BLaER1 (cell line): ENCODE measurements around the gene DCPS.
"Not testable (repeated sequence)": the region's sequence is repeated elsewhere in the genome, so short reads cannot be mapped to it uniquely, and the experiment has no call there.

Experiments
- H3K27ac ChIP-seq: shearing (Covaris generic); formaldehyde crosslinking; 2 replicates; pipeline ENCODE4 v1.8.1; 2022
- H3K27me3 ChIP-seq: shearing (Covaris generic); formaldehyde crosslinking; 2 replicates; pipeline ENCODE4 v1.8.1; 2022
- H3K36me3 ChIP-seq: shearing (Covaris generic); formaldehyde crosslinking; 2 replicates; pipeline ENCODE4 v1.8.1; 2022
- H3K4me1 ChIP-seq: shearing (Covaris generic); formaldehyde crosslinking; 2 replicates; pipeline ENCODE4 v1.8.1; 2022
- H3K4me2 ChIP-seq: shearing (Covaris generic); formaldehyde crosslinking; 2 replicates; pipeline ENCODE4 v1.8.1; 2022
- H3K4me3 ChIP-seq: shearing (Covaris generic); formaldehyde crosslinking; 2 replicates; pipeline ENCODE4 v1.8.1; 2022
- H3K9ac ChIP-seq: shearing (Covaris generic); formaldehyde crosslinking; 2 replicates; pipeline ENCODE4 v1.8.1; 2022
- H3K9me3 ChIP-seq: shearing (Covaris generic); formaldehyde crosslinking; 2 replicates; pipeline ENCODE4 v1.8.1; 2022
- H4K20me1 ChIP-seq: shearing (Covaris generic); formaldehyde crosslinking; 2 replicates; pipeline ENCODE4 v1.8.1; 2022
- Cebpa-rat ChIP-seq: shearing (Covaris generic); IDR thresholded peaks from 2 replicates; pipeline ENCODE4 v1.8.1; 2022

Gene DCPS

DNA sequence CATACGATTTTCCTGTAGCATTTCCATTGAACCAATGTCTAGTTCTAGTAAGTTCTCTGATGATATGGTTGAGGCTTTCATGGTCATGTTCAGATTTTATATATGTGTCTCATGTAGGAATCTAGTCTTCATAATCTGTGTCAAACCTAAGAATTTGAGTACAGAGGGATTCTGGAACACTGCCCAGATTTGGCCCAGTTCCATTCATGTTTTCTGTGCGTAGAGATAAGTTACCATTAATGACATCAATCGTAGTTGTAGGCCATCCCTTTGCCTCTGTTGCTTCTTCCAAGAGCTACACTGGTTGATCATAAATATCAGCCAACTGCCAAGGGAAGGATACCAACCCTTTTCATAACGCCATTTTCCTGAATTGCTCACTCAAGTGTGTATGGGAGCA, 74.9 kb downstream of the DCPS start:
- H3K4me2 ChIP-seq = no peak overlapping the region
- H3K9me3 ChIP-seq = no peaks in the 10 kb centered on the region
- no peaks in the 10 kb centered on the region for H3K27me3 ChIP-seq
- H3K4me3 ChIP-seq = no peak overlapping the region
- no peak overlapping the region for H3K9ac ChIP-seq
- peaks cover 7% of the 10 kb centered on the region for H3K4me1 ChIP-seq
- no peak overlapping the region for H3K27ac ChIP-seq
- H3K36me3 ChIP-seq = no peaks in the 10 kb centered on the region
- H4K20me1 ChIP-seq = peaks cover 20% of the 10 kb centered on the region; the same call in 1 of the 2 replicates
- no peak for TF ChIP-seq Cebpa-rat

DNA sequence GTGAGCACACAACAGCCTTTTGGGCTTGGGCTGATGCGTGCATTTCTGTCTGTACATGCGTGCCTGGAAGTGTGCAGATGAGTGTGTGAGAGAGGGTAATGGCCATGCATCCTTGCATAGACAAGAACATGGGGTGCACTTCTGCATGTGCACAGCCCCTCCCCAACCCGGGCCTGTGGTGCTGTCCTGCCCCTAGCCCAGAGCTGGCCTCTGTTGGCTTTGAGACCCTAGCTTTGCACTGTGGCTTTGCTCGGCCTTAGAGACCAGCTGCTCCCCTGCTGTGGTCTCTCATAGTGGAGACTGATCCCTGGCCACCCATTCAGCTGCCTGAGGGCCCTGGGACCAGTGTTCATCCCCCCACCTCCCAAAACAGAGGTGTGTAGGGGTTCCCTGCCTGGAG, 77.0 kb downstream of the DCPS start:
- H3K4me2 ChIP-seq = no peak overlapping the region
- H3K4me3 ChIP-seq = no peak overlapping the region
- no peak for TF ChIP-seq Cebpa-rat
- H4K20me1 ChIP-seq = peaks cover 37% of the 10 kb centered on the region; the same call in 1 of the 2 replicates
- no peaks in the 10 kb centered on the region for H3K36me3 ChIP-seq
- no peak overlapping the region for H3K27ac ChIP-seq
- H3K4me1 ChIP-seq = peaks cover 27% of the 10 kb centered on the region
- H3K9ac ChIP-seq = no peak overlapping the region
- H3K27me3 ChIP-seq = no peaks in the 10 kb centered on the region
- no peaks in the 10 kb centered on the region for H3K9me3 ChIP-seq

DNA sequence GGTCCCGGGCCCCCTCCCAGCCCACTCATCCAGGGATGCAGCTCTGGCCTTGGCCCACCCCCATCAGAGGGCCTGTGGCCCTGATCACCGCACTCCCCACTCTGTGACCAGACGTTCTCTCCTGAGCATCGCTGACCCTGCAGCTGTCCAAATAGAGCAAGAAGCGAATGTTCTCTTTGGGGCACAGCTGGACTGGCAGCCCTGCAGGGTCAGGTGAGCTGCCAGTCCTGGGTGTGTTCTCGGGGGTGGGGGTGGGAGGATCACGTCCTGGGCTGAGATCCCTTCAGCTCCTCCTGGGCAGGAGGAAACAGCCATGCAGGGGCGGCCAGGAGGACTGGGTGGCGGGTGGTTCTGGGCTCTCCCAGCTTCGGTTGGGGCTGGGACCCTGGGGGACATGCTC, 78.1 kb downstream of the DCPS start:
- H3K9me3 ChIP-seq, H3K4me3 ChIP-seq, H3K27me3 ChIP-seq, H3K4me2 ChIP-seq, H3K27ac ChIP-seq, H3K9ac ChIP-seq, H3K36me3 ChIP-seq: not testable (repeated sequence)
- Histone ChIP-seq H3K4me1 (peaks cover 37% of the 10 kb centered on the region), H4K20me1 (peaks cover 48% of the 10 kb centered on the region; the same call in 1 of the 2 replicates)

DNA sequence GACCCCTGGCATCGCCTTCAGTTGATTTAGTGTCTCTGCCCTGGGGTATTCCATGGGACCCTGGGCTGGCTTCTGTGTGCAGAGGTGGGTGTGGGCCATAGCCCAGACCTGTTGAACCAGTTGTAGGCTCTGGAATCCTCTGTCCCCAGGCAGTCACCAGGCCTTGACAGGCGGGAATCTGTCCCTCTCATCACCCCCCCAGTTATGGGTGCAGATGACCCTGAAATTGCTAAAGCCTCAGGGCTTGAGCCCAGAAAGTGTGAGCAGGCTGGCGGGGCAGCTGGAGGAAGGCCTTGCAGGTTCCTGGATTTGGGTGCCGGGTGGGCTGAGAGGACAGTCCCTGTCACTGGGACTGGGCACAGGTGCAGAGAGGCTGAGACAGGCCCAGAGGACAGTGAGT, 78.8 kb downstream of the DCPS start:
- Histone ChIP-seq H3K4me1 (peaks cover 44% of the 10 kb centered on the region), H4K20me1 (peaks cover 49% of the 10 kb centered on the region; the same call in 1 of the 2 replicates)
- H3K4me2 ChIP-seq, H3K36me3 ChIP-seq, H3K27me3 ChIP-seq, H3K27ac ChIP-seq, H3K9me3 ChIP-seq, H3K9ac ChIP-seq, H3K4me3 ChIP-seq: not testable (repeated sequence)

DNA sequence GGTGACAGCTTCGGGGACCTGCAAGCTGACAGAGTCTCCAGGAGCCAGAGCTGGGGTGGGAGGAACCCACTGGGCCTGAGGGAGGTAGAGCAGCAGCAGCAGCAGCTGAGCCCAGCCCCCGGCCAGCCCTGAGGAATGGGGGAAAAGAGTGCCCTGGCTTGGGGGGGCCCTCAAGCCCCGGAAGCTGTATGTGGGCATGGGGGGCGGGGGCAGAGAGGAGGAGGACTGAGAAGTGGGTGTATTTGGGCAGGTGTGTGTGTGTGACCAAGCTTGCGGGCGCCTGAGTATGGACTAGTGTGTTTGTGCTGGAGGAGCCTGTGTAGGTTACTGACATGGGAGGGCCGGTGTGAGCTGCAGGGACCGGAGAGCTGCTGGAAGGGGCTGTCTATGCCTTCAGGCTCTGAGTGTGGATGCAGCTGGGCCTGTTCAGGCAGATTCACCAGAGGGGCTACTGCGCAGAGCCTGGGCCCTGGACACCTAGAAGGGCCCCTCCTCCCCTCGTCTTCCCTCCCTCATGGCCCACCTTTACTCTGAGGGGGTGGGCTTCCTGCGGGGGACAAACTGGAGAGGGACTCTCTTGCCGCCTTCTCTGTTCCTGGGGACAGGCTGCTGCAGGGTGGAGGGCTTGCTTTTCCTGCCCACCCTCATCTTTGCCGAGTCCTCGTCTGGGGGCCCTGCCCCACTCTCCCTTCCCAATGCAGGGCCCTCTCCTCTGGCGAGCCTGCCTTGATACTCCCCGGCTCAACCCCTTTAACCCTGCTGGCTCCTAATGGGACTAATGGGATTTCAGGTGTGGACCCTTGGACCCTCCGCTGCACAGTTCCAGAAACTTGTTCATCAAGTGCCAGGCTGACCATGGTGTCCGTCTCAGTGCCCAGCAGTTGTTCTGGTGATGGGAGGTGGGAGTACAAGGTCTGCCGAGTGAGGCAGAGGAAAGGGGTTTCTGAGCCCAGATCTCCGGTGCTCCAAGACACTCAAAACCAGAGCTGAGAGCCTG, 79.8 kb downstream of the DCPS start:
- H3K4me1 ChIP-seq = peaks cover 54% of the 10 kb centered on the region
- peak overlapping the region; percentile 44 for H3K4me2 ChIP-seq
- H3K27ac ChIP-seq = peak overlapping the region; percentile 44
- no peak overlapping the region for H3K4me3 ChIP-seq
- H3K36me3 ChIP-seq = no peaks in the 10 kb centered on the region
- H4K20me1 ChIP-seq = peaks cover 49% of the 10 kb centered on the region; the same call in 1 of the 2 replicates
- H3K9ac ChIP-seq = no peak overlapping the region
- no peaks in the 10 kb centered on the region for H3K27me3 ChIP-seq
- no peaks in the 10 kb centered on the region for H3K9me3 ChIP-seq
- no peak for TF ChIP-seq Cebpa-rat

DNA sequence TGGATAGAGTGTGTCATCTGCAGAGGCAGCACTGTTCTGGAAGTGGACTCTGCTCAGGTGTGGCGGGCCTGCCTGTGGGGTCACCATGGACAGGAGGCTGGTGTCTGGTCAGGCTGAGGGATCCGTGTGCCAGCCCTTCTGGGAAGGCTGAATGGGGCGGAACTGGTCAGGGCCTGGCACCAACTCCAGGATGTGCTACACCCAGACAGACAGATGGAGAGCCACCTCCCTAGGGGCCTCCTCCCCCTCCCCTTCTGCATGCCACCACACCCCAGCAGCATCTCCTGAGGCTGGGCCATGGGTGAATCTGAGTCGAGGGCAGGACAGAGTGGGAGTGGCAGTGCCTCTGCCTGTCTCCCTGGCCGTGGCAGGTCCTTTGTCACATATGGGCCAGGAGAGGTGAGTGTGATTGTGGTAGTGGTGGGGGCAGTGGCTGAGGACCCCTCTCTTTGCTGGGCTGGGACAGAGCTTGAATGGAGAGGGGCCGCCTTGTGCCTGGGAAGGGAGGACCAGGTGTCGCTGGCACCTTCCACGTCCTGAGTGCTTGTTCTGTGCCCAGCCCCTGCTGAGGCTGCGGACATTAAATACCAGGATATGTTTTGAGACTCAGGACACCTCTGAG, 80.7 kb downstream of the DCPS start:
- no peaks in the 10 kb centered on the region for H3K9me3 ChIP-seq
- no peak overlapping the region for H3K4me3 ChIP-seq
- H3K4me1 ChIP-seq = peaks cover 56% of the 10 kb centered on the region
- H3K9ac ChIP-seq = no peak overlapping the region
- TF ChIP-seq Cebpa-rat = no peak
- peak overlapping the region; percentile 44; the same call in 1 of the 2 replicates for H3K27ac ChIP-seq
- no peaks in the 10 kb centered on the region for H3K36me3 ChIP-seq
- H4K20me1 ChIP-seq = peaks cover 49% of the 10 kb centered on the region; the same call in 1 of the 2 replicates
- H3K27me3 ChIP-seq = no peaks in the 10 kb centered on the region
- H3K4me2 ChIP-seq = peak overlapping the region; percentile 44

DNA sequence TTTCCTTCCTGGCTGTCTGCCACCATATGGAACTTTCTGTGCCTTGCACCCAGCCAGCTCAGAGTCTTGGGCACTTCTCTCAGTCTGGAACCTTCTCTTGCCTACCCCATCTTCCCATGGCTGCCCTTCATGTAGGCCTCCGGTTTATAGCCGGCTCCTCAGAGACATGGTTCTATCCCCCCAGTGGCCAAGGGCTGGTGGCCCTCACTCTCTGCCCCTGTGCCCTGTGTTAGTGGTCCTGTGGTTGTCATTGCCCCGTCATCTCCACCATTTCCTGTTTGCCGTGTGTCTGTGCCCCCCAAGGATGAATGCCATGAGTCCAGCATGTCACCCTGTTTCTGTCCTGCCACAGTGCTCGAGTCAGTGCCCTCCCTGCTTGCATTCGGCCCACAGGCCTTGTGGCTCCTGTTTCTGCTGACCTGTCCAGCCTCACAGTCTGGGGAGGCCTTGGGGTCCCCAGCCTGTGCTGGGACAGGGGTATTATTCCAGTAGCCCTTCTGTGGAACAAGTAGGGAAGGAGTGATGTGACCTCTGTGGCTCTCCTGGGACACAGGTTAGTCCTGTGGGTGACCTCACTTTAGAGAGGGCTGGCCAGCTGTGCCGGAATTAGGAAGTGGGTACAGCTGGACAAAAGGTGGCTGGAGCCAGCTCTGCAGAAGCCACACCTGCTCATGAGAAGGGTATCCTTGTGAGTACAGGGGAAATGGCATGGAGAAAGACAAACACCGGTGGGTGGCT, 82.3 kb downstream of the DCPS start:
- Histone ChIP-seq H3K4me1 (peaks cover 60% of the 10 kb centered on the region), H3K27ac (peak overlapping the region; percentile 56), H3K4me2 (peak overlapping the region; percentile 81), H3K36me3 (no peaks in the 10 kb centered on the region), H4K20me1 (peaks cover 36% of the 10 kb centered on the region; the same call in 1 of the 2 replicates), H3K9me3 (no peaks in the 10 kb centered on the region), H3K27me3 (no peaks in the 10 kb centered on the region), H3K4me3 (no peak overlapping the region), H3K9ac (no peak overlapping the region)
- TF ChIP-seq Cebpa-rat = no peak

DNA sequence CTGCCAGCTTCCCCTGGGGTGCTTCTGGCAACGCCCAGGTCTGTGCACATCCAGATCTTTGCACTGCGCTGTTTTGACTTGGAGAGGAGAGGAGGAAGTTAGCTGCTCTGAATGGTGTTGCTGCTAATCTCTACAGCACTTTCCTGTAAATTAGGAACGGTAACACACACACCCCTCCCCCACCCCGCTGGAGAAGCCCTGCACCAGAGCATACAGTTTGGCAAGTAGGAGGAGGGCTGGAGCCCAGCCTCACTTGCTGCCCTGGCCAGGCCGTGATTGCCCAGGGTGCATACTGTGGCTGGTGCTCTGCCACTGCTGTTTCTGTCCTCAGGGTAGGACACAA, 82.8 kb downstream of the DCPS start:
- H3K4me2 ChIP-seq = peak overlapping the region; percentile 81

DNA sequence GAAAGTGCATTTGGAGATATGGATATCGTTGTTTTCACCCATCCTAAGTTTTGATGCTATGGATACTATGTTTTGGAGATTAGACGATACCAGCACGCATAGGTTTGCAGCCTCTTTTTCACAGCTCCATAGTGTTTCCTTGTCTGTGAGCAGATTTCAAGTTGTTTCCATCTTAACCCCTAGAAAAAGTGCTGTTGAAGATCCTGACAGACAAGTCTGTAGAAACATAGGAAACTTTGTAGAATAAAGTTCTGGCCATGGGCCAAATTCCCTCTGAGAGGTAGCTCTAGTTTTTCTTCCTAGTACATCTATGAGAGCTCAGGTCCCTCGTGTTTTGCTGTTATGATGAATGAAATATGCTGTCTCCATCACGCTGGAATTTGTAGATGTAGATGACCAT, 84.0 kb downstream of the DCPS start:
- Histone ChIP-seq H3K27me3 (no peaks in the 10 kb centered on the region), H3K9me3 (no peaks in the 10 kb centered on the region), H4K20me1 (peaks cover 36% of the 10 kb centered on the region; the same call in 1 of the 2 replicates), H3K27ac (no peak overlapping the region), H3K9ac (no peak overlapping the region), H3K4me2 (peak overlapping the region; percentile 81; the same call in 1 of the 2 replicates), H3K4me3 (no peak overlapping the region), H3K36me3 (no peaks in the 10 kb centered on the region), H3K4me1 (peaks cover 77% of the 10 kb centered on the region)
- no peak for TF ChIP-seq Cebpa-rat

More for the DNA sequence above, 82.8 kb downstream of the DCPS start:
- H3K27me3 ChIP-seq, H3K9ac ChIP-seq, H3K9me3 ChIP-seq, H3K36me3 ChIP-seq, H3K4me3 ChIP-seq: not testable (repeated sequence)
- Histone ChIP-seq H4K20me1 (peaks cover 36% of the 10 kb centered on the region; the same call in 1 of the 2 replicates), H3K27ac (peak overlapping the region; percentile 61), H3K4me1 (peaks cover 66% of the 10 kb centered on the region)
